SK-N-MC (cell line): Measurements from ENCODE around the gene CD163.

Experiments
- EZH2 ChIP-seq: fragments of 200-600 bp; sonication (generic); IDR thresholded peaks from one replicate; pipeline ENCODE4 v1.6.1; 2017; ENCODE audit warnings: antibody characterized with exemption
- FOXP2 ChIP-seq: optimal IDR thresholded peaks from 2 replicates; pipeline ENCODE3; 2011; ENCODE audit warnings: mild to moderate bottlenecking, moderate library complexity; ENCODE audit not compliant: insufficient read depth; ENCODE audit errors: extremely low read length, control extremely low read depth
- POLR2AphosphoS5 ChIP-seq: IDR thresholded peaks from 2 replicates; pipeline ENCODE4 v1.6.1; 2012; ENCODE audit warnings: mild to moderate bottlenecking, low read depth, low read length, borderline replicate concordance

GRCh38 chr12:7460375-7461259, 43.0 kb downstream of the CD163 start:
- TF ChIP-seq EZH2 (no peak), POLR2AphosphoS5 (no peak), FOXP2 (no peak)
